Activated naive CD4-positive, alpha-beta T cell (primary cell): Measurements from ENCODE around the gene UNC5B.
"Not testable (repeated sequence)": the region's sequence is repeated elsewhere in the genome, so short reads cannot be mapped to it uniquely, and the experiment has no call there.

Source experiments
- DNase-seq, 4 experiments: peaks; one replicate each; lab custom pipeline; 2025; lab: John Stamatoyannopoulos, UW

The UNC5B gene

GRCh38 chr10:71283876-71284275 lies 71.5 kb downstream of the UNC5B start:
- no peak for DNase-seq

DNA sequence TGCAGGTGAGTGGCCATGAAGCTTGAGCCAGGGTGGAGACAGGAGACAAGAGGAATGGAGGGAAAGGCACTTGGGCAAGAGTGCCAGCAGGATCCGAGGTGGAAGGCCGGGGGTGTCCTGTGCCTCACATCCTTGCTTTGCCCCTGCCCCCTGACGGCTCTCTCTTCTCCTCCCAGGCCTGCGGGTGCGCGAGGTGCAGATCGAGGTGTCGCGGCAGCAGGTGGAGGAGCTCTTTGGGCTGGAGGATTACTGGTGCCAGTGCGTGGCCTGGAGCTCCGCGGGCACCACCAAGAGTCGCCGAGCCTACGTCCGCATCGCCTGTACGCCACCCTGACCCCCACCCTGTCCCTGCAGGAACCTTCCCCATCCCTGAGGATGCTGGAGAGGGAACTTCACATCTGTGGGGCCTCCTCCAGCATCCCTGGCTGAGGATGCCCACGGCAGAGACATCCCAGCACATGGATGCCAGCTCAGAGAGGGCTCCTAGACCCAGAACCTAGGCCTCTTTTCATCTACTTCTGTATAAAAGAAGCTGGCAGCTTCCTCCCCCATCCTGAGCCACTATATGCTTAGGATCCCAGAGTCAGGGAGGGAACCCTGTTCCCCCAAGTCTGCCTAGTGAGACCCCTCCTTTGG lies 72.3 kb downstream of the UNC5B start:
- no peak for DNase-seq

GRCh38 chr10:71285180-71285545 lies 72.8 kb downstream of the UNC5B start:
- peak in 1 of 4 experiments; percentile 8 for DNase-seq

DNA sequence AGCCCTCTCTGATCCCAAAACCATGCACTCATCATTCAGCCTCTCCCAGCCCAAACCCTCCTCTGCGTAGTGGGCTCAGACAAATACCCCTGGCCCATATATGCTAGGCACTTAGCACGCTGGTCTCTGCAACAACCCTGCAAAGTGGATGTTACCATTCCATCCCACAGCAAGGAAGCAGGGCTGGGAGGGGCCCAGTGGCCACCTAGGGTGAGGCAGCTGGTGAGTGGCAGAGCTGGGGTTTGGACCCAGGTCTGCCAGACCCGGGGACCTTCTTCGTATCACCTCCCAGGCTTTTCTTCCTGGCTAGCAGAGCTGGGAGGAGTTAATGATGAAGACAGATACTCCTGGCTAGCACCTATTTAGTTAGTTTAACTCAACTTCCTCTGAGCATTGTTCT lies 73.6 kb downstream of the UNC5B start:
- DNase-seq: no peak

DNA sequence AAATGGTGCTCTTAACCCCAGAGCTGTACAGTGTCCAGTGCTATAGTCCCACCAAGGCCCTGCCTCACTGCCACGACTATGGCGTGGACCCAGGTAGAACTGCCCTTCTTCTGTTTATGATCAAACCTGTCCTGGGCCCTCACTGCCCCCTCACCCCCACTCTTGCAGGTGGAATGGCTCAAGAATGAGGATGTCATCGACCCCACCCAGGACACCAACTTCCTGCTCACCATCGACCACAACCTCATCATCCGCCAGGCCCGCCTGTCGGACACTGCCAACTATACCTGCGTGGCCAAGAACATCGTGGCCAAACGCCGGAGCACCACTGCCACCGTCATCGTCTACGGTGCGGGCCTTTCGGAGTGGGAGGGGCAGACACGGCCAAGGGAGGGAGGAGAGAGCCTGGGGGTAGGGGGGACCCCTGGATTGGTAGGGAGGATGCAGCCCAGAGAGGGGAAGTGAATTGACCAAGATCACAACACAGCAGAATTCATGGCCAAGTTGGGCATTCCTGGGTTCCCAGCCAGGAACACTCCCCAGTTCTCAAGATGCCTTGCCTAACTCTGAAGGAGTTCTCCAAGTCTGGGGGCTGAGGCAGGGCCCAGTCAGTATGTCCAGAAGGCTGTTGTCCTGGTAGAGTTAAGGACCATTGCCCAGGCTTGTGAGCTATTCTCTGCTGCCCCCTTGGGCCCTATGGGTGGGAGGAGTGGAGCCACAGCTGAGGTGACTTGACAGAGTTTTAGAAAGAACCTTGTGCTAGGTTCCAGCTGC lies 74.3 kb downstream of the UNC5B start:
- no peak for DNase-seq

- no peak for DNase-seq
Measured at GRCh38 chr10:71287456-71287855, 75.1 kb downstream of the UNC5B start.

DNA sequence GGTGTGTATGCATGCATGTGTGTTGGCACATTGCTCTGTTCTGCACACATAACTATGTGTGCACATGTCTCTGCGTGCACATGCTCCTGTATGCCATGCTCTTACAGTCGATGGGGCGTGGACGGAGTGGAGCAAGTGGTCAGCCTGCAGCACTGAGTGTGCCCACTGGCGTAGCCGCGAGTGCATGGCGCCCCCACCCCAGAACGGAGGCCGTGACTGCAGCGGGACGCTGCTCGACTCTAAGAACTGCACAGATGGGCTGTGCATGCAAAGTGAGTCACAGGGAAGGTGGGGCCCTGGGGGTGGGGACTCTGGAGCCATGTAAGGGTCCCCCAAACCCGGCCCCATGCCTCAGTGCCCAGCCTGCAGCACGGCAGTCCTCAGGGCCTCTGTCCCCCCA lies 76.1 kb downstream of the UNC5B start:
- no peak for DNase-seq

GRCh38 chr10:71289421-71290130 lies 77.2 kb downstream of the UNC5B start:
- no peak for DNase-seq

DNA sequence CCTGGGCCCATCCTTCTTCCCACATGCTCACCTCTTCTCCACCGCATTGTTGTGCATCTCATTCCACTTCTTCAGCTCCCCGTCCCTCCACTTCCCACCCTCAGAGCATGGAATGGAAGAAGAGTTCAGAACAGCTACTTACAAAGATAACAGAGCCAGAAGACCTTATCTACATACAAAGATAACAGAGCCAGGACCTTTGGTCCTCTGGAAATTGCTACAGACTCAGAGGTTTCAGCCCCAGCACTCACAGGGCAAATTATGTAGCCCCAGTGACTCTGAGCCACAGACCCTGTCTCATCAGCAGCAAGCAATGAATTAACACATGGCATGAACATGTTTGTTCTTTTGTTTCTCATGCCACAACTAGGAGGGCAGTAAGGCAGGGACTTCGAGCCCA lies 78.0 kb downstream of the UNC5B start:
- DNase-seq: no peak

DNA sequence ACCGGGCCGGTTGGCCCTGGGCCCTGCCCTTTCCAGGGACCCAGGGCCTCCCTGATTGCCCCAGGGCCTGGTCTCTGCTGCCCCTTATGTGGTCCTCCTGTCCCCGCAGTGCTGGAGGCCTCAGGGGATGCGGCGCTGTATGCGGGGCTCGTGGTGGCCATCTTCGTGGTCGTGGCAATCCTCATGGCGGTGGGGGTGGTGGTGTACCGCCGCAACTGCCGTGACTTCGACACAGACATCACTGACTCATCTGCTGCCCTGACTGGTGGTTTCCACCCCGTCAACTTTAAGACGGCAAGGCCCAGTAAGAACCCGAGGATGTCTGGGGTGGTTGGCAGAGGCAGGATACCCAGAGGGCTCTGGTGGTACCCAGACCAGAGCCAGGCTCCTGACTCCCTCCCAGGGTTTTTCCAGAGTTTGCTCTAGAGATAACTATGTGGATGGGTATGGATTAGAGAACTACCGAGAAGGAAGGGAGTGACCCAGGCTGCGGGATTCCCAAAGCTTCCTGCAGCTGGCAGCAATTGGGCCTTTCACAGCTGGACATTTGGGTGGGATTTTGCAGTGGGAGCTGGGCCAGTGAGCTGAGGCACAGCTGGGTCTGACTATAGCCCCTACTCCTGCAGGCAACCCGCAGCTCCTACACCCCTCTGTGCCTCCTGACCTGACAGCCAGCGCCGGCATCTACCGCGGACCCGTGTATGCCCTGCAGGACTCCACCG lies 78.6 kb downstream of the UNC5B start:
- DNase-seq: no peak

GRCh38 chr10:71291528-71291900 lies 79.1 kb downstream of the UNC5B start:
- DNase-seq: no peak

- no peak for DNase-seq
Measured at GRCh38 chr10:71292624-71293445, 80.5 kb downstream of the UNC5B start.

DNA sequence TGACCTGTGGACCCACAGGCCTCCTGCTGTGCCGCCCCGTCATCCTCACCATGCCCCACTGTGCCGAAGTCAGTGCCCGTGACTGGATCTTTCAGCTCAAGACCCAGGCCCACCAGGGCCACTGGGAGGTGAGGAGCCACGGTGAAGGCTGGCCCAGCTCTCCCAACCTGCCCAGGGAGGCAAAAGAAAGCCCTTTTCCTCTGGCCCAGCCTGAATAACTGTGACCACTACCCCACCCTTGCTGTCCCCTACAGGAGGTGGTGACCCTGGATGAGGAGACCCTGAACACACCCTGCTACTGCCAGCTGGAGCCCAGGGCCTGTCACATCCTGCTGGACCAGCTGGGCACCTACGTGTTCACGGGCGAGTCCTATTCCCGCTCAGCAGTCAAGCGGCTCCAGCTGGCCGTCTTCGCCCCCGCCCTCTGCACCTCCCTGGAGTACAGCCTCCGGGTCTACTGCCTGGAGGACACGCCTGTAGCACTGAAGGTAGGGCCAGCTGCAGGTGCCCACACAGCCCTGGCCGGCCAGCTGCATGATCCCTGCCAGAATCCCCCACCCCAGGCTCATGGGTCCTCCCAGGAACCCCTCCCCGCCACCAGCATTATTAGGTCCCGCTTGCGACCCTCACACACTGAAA lies 81.2 kb downstream of the UNC5B start:
- no peak for DNase-seq

DNA sequence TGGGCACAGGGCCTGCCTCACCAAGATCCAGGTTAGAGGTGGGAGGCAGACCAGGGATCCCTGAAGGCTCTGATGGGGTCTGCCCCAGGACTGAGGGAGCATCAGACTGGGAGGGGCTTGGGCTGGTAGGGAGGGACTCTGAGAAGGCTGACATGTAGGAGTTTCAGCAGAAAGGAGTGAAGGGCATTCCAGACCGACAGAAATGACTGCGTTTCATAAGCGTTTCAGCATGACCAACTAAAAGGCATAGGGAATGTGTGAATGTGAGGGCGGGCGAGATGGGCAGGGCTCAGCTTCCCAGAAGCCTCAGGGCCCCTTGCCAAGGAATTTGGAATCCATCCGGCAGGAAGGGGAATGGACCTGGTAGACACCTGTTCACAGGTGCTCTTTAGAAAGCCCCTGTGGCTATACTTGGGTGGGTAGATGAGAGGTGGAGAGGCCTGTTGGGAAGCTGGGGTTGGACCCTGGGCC lies 81.8 kb downstream of the UNC5B start:
- no peak for DNase-seq

- DNase-seq: no peak
Measured at GRCh38 chr10:71294856-71295255, 82.5 kb downstream of the UNC5B start.

- DNase-seq: no peak
Measured at GRCh38 chr10:71295641-71296040, 83.3 kb downstream of the UNC5B start.

- no peak for DNase-seq
Measured at GRCh38 chr10:71296086-71296485, 83.7 kb downstream of the UNC5B start.

DNA sequence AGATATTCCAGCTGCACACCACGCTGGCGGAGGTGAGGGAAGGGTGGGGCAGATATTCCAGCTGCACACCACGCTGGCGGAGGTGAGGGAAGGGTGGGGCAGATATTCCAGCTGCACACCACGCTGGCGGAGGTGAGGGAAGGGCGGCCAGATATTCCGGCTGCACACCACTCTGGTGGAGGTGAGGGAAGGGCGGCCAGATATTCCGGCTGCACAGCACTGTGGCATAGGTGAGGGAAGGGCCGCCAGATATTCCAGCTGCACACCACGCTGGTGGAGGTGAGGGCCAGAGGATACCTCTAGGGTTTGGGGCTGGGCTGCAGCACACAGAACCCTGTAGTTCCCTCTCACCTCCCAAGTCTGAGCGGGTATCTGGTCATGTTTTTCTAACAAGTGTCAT lies 84.4 kb downstream of the UNC5B start:
- not testable (repeated sequence) for DNase-seq

GRCh38 chr10:71297343-71297742 lies 85.0 kb downstream of the UNC5B start:
- no peak for DNase-seq

- DNase-seq: no peak
Measured at GRCh38 chr10:71299071-71299785, 86.9 kb downstream of the UNC5B start.
